IPS-NIHi7 (cell line): ENCODE data around the gene MEIOB.
"Not testable (repeated sequence)": the region's sequence is repeated elsewhere in the genome, so short reads cannot be mapped to it uniquely, and the experiment has no call there.

Experiments
- DNase-seq: peaks from one replicate; pipeline ENCODE4 v3.0.0; 2012; ENCODE audit warnings: mixed read lengths; ENCODE audit errors: extremely low spot score

The MEIOB gene

DNA sequence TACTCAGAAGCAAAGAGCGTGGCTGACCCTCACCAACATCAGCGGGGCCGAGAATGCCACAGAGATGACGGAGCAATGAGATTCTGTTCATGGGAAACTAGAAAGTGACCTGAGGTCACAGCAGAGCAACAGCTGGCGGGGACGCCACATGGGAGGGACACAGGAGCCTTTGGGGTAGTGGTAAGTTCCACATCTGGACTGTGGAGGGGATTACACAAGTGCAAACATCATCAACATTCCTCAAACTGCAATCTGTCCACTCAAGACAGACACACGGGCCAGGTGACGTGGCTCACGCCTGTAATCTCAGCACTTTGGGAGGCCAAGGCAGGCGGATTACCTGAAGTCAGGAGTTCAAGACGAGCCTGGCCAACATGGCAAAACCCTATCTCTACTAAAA is 56.5 kb downstream of the MEIOB start:
- no peak for DNase-seq

DNA sequence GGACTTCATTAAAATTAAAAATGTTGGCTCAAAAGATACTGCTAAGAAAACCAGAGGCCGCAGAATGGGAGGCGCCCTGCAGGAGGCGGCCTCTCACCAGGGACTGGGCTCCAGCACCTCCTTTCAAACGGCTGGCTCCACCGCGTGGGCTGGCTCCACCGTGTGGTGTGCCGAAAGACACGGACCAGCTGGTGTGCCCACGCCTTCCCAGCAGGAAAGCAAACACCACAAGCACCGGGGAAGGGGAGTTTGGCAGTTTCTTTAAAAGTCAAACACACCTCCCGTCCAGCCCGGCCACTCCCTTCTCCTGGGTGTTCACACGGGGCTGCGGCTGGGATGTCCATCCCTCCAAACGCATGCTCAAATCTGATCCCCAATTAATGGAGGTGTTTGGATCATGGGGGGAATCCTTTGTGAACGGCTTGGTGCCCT is 59.2 kb downstream of the MEIOB start:
- DNase-seq, result peak; percentile 81

DNA sequence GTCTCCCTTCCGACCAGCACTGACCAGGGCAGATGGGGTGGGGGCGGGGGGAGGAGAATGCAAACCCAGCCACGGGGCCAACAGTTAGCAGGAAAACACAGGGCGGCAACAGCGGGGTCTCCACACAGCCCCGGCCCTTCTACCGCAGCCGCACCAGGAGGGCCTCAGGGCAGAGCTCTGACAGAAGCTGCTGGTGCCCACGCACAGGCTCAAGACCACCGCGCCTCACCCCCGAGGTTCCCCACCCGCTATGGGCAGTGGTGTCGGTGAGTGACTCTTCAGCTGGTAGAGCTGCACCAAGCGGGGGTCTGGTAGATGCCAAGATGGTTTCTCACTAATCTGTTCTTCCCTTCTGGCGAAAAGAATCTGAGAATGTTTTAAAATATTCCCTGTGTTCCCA is 61.4 kb downstream of the MEIOB start:
- DNase-seq, result no peak

DNA sequence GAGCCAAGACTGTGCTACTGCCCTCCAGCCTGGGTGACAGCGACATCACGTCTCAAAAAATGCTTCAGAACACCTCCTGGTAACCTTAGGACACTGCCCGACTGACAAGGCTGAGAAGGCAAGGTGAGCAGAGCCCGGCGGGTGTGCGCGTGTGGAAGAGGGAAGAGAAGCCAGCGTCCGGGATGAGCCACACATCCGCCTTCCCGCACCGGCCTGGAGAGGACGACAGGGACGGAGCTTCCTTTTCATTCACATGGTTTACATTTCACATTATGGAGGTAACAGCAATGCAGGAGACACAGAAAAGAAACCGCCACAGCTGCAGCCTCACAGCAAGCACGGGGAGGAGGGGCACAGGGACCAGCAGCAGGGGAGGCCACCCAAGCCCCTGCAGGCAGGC is 61.9 kb downstream of the MEIOB start:
- no peak for DNase-seq

DNA sequence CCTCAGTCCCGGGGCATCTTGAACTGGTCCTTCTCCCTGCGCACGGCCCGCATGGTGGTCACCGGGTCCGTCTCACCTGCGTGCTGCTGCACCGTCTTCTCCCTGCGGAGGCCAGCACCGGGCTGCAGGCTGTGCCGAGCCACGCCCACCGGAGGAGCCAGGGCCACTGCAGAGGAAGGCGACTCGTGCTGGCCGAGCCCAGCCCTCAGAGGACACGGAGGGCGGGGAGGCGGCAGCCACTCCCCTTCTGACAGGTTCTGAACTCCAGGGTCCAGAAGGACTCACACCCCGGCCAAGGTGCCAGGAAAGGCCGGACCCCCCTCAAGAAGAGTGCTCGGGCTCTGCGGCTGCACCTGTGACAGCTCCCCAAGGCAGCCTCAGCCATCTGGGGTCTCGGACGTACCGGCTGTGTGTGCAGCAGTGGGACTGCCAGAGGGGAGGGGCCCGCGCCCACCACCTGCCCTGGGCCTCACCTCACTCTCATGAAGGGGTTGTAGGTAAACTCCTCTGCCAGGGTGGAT is 62.6 kb downstream of the MEIOB start:
- peak; percentile 70 for DNase-seq

DNA sequence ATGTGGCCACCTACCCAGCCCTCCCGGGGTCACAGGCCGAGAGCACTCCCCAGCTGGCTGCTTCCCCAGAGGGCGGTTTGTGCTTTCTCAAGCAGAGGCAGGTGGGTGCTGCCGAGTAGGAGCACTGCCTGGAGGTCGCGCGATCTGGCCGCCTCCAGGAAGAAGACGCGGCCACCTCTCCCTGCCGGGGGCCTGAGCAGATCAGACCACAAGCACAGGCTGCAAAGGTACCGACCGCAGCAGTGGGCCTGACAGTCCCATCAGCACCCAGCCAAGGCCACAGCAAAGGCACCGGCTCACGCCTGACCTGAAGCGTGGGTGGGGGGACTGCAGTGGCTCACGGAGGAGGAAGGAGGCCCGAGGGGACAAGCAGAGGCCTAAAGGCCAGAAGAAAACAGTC is 63.3 kb downstream of the MEIOB start:
- no peak for DNase-seq

DNA sequence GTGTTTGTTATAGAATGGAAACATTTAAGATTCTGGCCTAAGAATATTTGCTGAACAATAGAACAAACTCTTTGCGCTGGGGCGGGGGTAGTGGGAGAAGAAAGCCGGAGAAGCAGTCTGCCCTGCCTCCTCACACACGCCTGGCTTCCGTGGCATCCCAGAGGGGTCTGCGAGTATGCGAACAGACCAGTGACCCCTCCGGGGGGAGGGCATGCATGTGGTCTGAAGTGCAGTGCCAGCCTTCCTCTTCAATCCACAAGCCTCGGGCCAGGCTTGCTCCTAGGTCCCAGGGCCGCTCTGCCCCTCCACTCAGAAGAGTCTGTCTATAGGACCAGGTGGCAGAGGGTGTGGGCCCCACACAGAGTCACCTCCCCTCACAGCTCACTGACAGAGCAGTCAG is 64.3 kb downstream of the MEIOB start:
- DNase-seq, result no peak

DNA sequence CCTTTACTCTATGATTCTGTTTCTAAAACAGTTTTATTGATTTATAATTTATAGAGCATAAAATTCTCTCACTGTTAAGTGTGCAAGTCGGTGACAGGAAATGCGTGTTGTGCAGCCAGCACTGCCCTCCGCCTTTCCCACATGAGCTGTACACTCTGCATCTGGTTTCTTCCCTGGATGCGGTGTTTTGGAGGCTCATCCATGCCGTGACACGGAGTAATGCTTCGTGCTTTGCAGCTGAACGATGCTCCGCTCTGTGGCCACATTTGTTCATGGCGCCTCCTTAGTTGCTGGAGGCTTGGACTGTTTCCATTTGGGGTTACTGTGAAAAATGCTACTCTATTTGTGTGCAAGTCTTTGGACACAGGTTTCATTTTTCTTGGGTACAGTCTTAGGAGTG is 71.3 kb downstream of the MEIOB start:
- no peak for DNase-seq

DNA sequence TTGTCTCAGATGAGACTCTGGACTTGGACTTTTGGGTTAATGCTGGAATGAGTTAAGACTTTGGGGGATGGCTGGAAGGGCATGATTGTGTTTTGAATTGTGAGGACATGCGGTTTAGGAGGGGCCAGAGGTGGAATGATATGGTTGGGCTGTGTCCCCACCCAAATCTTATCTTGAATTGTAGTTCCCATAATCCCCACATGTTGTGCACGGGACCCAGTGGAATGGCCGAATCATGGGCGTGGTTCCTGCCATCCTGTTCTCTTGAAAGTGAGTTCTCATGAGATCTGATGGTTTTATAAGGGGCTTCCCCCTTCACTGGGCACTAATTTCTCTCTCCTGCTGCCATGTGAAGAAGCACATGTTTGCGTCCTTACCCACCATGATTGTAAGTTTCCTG is 72.7 kb downstream of the MEIOB start:
- DNase-seq, result not testable (repeated sequence)

DNA sequence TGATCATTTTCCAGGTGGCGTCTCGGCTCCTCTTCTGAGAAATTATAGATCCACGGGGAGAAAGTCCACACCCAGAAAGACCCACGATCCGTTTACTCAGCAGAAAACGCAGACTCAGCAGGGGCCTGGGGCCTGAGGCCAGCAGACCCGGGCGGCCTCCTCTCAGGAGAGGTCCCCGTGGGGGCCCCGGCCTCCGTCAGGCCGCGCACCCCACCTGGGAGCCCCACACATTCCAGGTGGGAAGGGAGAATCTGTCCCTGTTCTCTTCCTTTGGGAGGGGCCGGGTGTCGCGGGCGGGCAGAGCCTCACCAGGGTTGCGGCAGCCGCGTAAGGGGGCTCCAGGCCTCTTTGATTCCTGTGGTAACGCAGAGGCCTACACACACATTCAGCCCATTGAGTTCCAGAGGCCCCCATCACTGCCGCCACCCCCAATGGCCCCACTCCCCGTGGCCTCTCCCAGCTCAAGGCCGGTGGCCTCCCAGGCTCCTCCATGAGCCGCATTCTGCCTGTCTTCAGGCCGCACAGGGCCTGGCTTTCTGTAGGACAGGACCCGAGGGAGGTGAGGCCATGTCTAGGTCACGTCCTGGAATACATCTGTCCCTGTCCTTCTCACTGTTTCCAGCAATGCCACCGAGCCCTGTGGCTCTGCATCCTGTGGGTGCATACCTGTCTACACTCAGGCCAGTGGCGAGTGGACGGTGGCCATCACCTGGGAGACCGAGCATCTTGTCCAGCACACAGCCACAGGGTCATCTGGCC is 76.9 kb downstream of the MEIOB start:
- DNase-seq, result no peak

DNA sequence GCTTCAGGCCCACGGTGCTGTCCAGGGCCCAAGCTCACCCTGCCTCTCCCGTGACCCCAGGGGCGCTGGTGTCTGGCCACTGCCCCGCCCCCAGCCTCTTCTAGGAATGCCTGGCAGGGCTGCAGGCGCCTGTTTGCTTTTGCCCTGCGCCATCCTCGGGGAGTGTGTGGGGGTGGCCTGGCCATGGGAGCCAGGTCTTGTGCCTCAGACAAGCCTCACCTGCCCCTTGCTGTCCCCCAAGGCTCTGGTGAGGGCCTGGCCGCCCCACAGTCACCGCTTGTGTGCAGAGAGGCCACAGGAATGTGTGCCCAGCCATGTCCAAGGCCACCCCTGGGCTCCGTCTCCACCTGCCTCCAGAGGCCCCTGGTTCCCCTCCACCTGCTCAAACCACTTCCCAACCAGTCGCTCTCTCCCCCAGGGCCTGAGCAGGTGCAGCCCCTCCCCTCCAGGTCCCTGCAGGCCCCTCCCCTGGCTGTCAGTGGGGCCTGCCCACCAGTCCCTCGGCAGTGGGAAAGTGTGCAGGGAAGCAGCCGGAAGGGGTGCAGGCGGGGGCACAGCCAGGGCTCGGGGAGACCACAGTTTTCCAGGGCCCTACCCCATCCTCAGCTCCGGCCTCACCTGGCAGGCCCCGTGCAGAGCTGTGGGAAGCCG is 77.6 kb downstream of the MEIOB start:
- no peak for DNase-seq

DNA sequence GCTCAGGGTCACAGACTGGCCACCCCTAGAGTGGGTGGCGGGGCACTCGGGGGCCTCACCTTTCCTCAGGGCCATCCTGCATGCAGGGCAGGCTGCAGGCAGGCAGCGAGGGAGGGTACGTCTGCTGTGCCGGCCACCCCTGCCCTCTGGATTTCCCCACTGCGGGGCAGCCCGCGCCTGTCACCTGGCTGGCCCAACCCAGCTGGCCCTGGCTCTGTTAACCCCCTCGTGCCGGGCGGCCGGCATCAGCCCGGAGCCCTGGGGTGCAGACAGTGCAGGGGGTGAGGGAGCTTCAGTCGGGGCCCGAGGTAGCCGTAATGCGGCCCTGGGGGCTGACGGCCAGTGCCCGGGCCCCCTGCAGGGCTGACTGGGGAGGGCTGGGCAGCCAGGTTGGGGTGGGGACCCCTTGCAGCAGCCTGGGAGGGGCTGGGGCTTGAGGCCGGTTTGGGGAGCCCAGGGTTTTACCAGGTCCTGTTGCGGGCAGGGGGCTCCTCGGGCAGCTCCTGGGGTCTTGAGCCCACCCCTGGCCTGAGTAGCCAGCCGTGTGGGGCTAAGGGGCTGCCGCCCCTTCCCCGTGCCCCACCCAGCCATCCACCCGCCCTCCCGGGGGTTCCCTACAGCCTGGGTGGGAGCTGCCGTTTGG is 78.3 kb downstream of the MEIOB start, which contains the start of gene IGFALS:
Gene IGFALS (minus strand): TSS at position 128 of the 643 bp plus-strand sequence. CDS start 53 bp downstream, at position 75.
- no peak for DNase-seq

DNA sequence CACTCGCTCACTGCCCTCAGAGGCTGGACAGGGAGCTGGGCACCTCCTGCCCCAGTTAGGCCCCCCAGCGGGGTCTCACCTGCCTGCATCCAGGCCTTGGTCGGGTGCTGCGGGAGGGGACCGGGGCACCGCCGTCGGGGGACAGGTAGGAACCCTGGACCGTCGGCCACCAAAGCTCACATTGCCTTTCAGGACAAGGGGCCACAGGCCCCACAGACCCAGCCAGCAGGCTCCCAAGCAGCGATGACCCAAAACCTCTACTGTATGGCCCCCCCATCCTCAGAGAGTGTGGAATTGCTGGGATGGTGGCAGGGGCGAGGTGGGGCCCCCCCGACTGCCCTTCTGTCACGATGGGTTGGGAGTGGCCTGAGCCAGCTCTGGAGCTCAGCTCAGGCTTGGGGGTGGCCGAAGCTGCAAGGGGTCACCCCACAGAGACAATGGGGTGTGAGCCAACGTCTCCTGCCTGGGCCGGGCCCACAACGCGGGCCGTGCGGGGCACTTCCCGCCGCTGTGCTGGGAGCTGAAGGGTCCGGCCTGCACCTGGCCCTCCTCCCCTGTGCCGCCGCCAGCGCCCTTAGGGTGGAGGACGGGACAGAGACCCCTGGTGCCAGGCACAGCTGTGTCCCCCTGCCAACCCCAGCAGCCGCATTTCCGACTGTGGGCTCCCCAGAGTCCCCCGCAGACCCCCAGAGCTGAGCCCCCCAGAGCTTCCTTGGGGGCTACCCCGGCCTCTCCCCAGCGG is 79.0 kb downstream of the MEIOB start:
- DNase-seq, result no peak

DNA sequence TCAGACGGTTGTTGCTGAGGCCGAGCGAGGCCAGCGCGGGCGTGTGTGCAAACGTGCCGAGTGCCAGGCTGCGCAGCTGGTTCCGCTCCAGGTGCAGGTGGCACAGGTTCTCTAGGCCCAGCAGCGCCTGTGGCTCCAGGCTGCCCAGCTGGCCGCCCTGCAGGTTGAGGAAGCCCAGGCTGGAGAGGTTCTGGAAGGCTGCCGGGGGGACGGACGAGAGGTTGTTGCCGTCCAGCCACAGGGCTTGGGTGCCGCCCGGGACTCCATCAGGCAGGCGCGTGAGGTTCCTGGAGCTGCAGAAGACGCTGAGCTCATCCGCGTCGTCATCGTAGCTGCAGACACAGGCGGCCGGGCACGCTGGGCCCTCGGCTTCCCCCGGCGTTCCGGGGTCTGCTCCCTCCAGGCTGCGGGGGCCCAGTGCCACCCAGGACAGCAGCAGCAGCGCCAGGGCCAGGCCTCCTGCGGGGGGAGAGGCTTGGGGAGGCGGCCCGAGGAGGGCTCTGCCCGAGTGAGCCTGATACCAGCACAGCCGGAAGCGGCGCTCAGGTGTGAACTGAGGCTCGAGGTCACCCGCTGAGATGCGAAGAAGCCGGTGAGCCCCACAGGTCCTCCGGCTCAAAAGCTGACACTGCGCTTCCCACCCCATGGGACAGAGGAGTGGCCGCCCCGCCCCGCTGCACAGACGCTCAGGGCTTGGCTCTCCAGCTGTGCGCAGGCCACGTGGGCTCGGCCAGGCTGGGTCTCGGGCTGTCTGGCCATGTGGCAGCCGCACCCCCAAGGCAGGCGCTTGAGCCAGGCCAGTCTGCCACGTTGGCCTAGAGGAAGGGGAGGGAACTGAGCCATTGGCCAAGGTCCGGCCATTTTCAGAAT is 79.8 kb downstream of the MEIOB start:
- DNase-seq, result no peak

DNA sequence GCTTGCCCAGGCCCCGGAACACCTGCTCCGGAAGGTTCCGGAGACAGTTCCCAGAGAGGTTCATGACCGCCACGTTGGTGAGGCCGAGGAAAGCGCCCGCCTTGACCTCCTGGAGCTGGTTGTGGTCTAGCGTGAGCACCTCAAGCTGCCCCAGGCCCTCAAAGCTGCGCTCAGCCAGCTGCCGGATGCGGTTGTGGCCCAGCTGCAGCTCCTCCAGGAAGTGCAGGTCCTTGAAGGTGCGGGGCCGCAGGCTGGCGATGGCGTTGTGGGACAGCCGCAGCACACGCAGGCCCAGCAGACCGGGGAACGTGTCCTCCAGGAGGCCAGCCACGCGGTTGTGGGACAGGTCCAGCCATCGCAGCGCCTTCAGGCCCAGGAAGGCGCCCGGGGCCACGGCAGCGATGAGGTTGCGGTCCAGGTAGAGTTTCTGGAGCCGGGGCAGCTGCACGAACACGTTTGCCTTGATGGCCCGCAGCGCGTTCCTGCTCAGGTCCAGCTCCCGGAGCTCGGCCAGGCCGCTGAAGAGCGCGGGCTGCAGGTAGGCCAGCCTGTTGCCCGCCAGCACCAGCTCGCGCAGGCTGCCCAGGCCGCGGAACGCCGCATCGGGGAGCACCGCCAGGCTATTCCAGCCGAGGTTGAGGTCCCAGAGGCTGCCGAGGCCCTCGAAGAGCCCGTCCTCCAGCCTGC is 80.6 kb downstream of the MEIOB start:
- DNase-seq, result no peak

DNA sequence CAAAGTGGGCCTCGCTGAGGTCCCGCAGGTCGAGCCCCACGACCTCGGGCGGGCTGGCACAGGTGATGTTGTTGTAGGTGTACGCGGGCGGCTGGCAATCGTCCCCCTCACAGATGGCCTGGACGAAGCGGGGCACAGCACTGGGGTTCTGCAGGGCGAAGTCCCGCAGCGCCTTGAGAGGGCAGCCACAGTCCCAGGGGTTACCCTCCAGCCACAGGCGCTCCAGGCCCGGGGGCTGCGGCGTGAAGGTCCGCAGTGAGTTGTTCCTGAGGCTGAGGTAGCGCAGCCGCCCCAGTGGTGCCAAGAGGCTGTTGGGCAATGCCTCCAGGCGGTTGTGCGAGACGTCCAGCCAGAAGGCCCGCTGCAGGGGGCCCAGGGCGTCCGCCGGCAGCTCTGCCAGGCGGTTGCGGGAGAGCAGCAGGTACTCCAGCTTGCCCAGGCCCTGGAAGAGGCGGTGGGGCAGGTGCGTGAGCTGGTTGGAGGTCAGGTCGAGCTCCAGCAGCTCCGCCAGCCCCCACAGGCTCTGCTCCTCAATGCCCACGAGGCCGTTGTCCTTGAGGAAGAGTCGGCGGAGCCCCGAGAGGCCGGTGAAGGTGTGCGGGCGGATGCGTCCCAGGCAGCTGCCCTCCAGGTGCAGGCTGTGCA is 81.2 kb downstream of the MEIOB start:
- DNase-seq, result no peak

DNA sequence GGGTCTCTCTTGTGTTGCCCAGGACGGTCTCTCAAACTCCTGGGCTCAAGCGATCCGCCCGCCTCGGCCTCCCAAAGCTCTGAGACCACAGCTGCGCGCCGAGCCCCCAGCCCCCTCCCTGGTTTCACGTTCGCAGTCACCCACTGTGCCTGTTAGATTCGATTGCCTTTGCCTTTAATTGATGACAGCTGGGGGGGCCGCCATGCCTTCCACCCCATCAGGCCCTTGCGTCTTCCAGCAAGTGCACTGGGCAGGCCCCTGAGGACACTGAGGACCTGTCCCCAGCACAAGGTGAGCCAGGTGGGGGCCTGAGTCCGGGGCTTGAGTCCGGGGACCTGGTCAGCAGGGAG is 81.7 kb downstream of the MEIOB start:
- no peak for DNase-seq

DNA sequence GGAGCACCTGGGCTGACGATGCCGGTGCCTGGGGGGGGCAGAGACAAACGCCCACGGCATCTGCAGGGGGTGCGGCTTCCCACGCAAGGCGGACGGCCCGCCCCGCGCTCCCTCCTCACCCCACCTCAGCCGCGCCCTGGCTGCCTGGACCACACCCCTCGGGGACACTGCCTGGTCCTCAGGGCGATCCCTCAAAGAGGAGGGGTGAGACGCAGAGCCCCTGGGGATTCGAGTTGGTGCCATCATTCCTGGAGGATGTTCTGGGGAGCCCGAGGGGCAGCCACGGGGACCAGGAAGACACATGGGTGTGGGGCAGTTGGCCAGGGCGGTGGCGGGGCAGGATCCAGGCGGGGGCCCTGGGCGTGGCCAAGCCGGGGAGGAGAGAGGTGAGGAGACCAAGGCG is 82.3 kb downstream of the MEIOB start:
- DNase-seq, result no peak

DNA sequence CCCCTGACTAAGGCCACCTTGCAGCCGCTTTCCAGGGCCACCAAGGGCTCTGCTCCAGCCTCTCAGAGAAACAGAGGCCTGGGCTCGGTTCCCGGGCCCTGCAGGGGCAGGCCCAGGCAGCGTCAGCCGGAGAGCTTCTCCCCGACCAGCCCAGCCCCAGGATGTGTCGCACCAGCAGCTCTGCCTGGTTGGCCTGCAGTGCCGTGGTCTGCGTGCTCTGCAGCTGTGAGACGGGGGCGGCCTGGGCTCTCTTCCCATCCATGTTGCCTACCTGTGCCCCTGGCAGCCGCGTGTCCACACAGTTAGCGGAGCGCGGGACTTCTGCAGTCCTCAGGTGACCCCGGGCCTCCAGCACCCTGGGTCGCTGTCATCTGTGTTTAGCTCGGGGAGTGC is 83.3 kb downstream of the MEIOB start:
- no peak for DNase-seq

DNA sequence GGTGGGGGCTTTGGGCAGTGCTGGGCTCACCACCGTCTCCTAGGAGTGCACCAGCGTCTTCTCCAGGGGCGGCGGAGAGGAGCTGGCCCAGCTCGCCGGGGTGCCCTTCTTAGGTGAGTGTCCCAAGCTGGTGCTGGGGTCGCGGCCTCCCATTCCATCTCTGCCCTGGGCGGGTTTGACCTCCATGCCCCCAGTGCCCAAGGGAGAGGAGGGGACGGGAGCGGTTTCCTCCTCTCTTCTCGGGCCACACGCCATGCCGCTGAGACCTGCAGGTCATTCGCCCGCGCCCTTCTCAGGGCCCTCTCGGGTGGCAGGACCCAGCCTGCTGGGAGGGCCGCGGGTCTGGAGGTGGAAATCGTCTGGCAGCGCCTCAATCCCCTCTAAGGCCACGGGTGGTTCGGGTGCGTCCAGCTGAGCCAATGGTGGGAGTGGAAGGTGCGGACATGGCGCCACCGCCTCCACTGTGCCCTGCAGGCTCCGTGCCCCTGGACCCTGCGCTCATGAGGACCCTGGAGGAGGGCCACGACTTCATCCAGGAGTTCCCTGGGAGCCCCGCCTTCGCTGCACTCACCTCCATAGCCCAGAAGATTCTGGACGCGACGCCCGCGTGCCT is 83.8 kb downstream of the MEIOB start:
- no peak for DNase-seq
